ENCODE data around the gene BLZF1. TPM values are rescaled to one million over a fixed set of nuclear protein-coding genes. Genes with fewer than 3 reads are reported as not detected.
A peak's percentile ranks its signal among the peaks of the same experiment; 100 is the strongest.

The BLZF1 gene
- total and polyA plus RNA-seq, 5 donors from 2014 or later, result 15.1 to 24.4 (median 17.3) TPM

GRCh38 chr1:169363046-169363730, 4.8 kb upstream of the BLZF1 start:
- Histone ChIP-seq H3K4me1 (ENCODE audit: control insufficient read depth, insufficient read depth, low read length, poor library complexity, severe bottlenecking) (peaks cover 18% of the 10 kb centered on the region), H3K27ac (ENCODE audit: insufficient read depth, low read length, poor library complexity, severe bottlenecking) (peak overlapping the region; percentile 65), H3K27me3 (ENCODE audit: control insufficient read depth, insufficient read depth, low read length) (no peaks in the 10 kb centered on the region), H3K4me3 (ENCODE audit: low read depth, low read length) (peak overlapping the region; percentile 61), H3K36me3 (ENCODE audit: control insufficient read depth, insufficient read depth, low read length) (no peaks in the 10 kb centered on the region), H3K9me3 (ENCODE audit: control insufficient read depth in 2 of 2, low read length in 2 of 2) (no peaks in the 10 kb centered on the region)
- ATAC-seq (ENCODE audit: low read depth in 2 of 2) (peak; percentile 6 to 28), DNase-seq (peak in 2 of 3 donors; percentile 32 to 69)
- H3K27ac Mint-ChIP-seq, result peak overlapping the region in 2 of 3 donors; percentile 28 to 88
- H3K9me3 Mint-ChIP-seq, result peaks cover 0 to 4% (median 0%) of the 10 kb centered on the region in 7 donors
- H3K4me1 Mint-ChIP-seq, result peaks cover 0 to 24% (median 20%) of the 10 kb centered on the region in 4 donors
- peaks cover 6% of the 10 kb centered on the region for H3K36me3 Mint-ChIP-seq
- no peaks in the 10 kb centered on the region for H3K27me3 Mint-ChIP-seq
- peak overlapping the region in 2 of 4 donors; percentile 57 to 84 for H3K4me3 Mint-ChIP-seq

DNA sequence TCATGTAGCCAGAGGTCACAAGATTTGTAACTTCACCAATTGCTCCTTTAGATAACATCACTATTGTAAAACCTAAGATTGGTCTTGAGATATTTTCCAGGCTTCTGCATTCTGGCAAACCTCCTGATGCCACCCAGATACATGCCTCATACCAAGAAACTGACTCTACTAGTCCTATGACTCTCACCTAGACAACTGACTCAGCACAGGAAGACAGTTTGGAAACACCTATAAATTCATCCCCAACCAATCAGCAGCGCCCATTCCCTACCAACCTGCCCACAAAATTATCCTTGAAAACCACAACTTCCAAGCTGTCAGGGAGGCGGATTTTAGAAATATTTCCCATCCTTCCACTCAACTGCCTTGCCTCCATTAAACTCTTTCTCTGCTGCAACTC, 3.0 kb upstream of the BLZF1 start:
- Histone ChIP-seq H3K4me3 (ENCODE audit: low read depth, low read length) (no peak overlapping the region), H3K36me3 (ENCODE audit: control insufficient read depth, insufficient read depth, low read length) (peaks cover 3% of the 10 kb centered on the region), H3K4me1 (ENCODE audit: control insufficient read depth, insufficient read depth, low read length, poor library complexity, severe bottlenecking) (peaks cover 34% of the 10 kb centered on the region), H3K9me3 (ENCODE audit: control insufficient read depth in 2 of 2, low read length in 2 of 2) (no peaks in the 10 kb centered on the region), H3K27me3 (ENCODE audit: control insufficient read depth, insufficient read depth, low read length) (no peaks in the 10 kb centered on the region), H3K27ac (ENCODE audit: insufficient read depth, low read length, poor library complexity, severe bottlenecking) (no peak overlapping the region)
- peak overlapping the region in 1 of 4 donors; percentile 57 for H3K4me3 Mint-ChIP-seq
- H3K27ac Mint-ChIP-seq, result peak overlapping the region in 2 of 3 donors; percentile 42 to 43
- peak in 1 of 3 donors; percentile 15 for DNase-seq
- H3K4me1 Mint-ChIP-seq, result peaks cover 5 to 32% (median 22%) of the 10 kb centered on the region in 4 donors
- H3K9me3 Mint-ChIP-seq, result peaks cover 0 to 4% (median 0%) of the 10 kb centered on the region in 7 donors
- H3K36me3 Mint-ChIP-seq, result peaks cover 10% of the 10 kb centered on the region
- no peak for ATAC-seq (ENCODE audit: low read depth in 2 of 2)
- H3K27me3 Mint-ChIP-seq, result no peaks in the 10 kb centered on the region

DNA sequence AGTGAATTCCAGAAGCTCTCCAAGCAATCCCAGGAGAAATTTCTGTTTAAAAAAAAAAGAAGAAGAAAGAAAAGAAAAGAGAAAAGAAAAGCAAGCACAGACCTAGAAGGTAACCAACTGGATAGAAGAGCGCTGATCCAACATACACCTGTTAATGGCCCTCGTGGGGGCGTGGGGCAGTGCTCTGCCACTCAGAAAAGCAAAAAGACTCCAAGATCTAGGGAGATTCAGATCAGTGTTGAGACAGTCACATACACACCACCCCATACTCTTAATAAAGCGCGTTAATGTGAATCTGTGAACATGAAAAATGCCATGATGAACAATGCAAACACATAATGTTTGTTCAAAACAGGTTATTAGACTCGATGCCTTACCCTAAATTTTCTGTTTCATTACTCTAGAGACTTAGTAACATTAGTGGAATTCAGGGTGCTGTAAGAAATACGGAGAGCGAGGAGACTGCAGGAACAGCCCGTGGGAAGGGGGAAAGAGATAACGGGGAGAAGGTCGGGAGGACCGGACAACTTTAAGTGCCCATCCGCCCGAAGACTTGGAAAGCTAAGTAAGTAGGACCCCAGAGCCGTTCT, 804 bp upstream of the BLZF1 start:
- no peak overlapping the region for H3K27ac Mint-ChIP-seq
- Histone ChIP-seq H3K9me3 (ENCODE audit: control insufficient read depth in 2 of 2, low read length in 2 of 2) (no peaks in the 10 kb centered on the region), H3K4me3 (ENCODE audit: low read depth, low read length) (peak overlapping the region; percentile 97), H3K36me3 (ENCODE audit: control insufficient read depth, insufficient read depth, low read length) (peaks cover 9% of the 10 kb centered on the region), H3K4me1 (ENCODE audit: control insufficient read depth, insufficient read depth, low read length, poor library complexity, severe bottlenecking) (peaks cover 52% of the 10 kb centered on the region), H3K27ac (ENCODE audit: insufficient read depth, low read length, poor library complexity, severe bottlenecking) (peak overlapping the region; percentile 96), H3K27me3 (ENCODE audit: control insufficient read depth, insufficient read depth, low read length) (no peaks in the 10 kb centered on the region)
- peaks cover 19% of the 10 kb centered on the region for H3K36me3 Mint-ChIP-seq
- no peak for DNase-seq
- no peak overlapping the region for H3K4me3 Mint-ChIP-seq
- H3K4me1 Mint-ChIP-seq, result peaks cover 23 to 46% (median 32%) of the 10 kb centered on the region in 4 donors
- H3K27me3 Mint-ChIP-seq, result no peaks in the 10 kb centered on the region
- ATAC-seq (ENCODE audit: low read depth in 2 of 2), result no peak
- peaks cover 0 to 4% (median 0%) of the 10 kb centered on the region in 7 donors for H3K9me3 Mint-ChIP-seq

- H3K4me1 Mint-ChIP-seq, result peaks cover 27 to 41% (median 30%) of the 10 kb centered on the region in 4 donors
- peak; percentile 17 to 56 (median 33) for DNase-seq
- H3K27me3 Mint-ChIP-seq, result no peaks in the 10 kb centered on the region
- no peak for ATAC-seq (ENCODE audit: low read depth in 2 of 2)
- Histone ChIP-seq H3K27ac (ENCODE audit: insufficient read depth, low read length, poor library complexity, severe bottlenecking) (peak overlapping the region; percentile 96), H3K4me1 (ENCODE audit: control insufficient read depth, insufficient read depth, low read length, poor library complexity, severe bottlenecking) (peaks cover 43% of the 10 kb centered on the region), H3K36me3 (ENCODE audit: control insufficient read depth, insufficient read depth, low read length) (peaks cover 11% of the 10 kb centered on the region), H3K9me3 (ENCODE audit: control insufficient read depth in 2 of 2, low read length in 2 of 2) (no peaks in the 10 kb centered on the region), H3K4me3 (ENCODE audit: low read depth, low read length) (peak overlapping the region; percentile 97), H3K27me3 (ENCODE audit: control insufficient read depth, insufficient read depth, low read length) (no peaks in the 10 kb centered on the region)
- no peak overlapping the region for H3K4me3 Mint-ChIP-seq
- no peak overlapping the region for H3K27ac Mint-ChIP-seq
- peaks cover 24% of the 10 kb centered on the region for H3K36me3 Mint-ChIP-seq
- H3K9me3 Mint-ChIP-seq, result peaks cover 0 to 4% (median 0%) of the 10 kb centered on the region in 7 donors
These were observed 393 bp downstream of the BLZF1 start for GRCh38 chr1:169368406-169368769.

GRCh38 chr1:169371404-169371803, 3.4 kb downstream of the BLZF1 start:
- H3K9me3 Mint-ChIP-seq, result peaks cover 0 to 3% (median 0%) of the 10 kb centered on the region in 7 donors
- no peaks in the 10 kb centered on the region for H3K27me3 ChIP-seq (ENCODE audit: control insufficient read depth, insufficient read depth, low read length)
- H3K4me3 Mint-ChIP-seq, result peak overlapping the region; percentile 5 to 70 (median 46)
- ATAC-seq (ENCODE audit: low read depth in 2 of 2) (peak in 1 of 2 donors; percentile 13), DNase-seq (peak in 2 of 3 donors; percentile 40 to 75)
- no peaks in the 10 kb centered on the region for H3K27me3 Mint-ChIP-seq
- H3K27ac Mint-ChIP-seq, result peak overlapping the region in 2 of 3 donors; percentile 15 to 91
- peaks cover 22% of the 10 kb centered on the region for H3K36me3 Mint-ChIP-seq
- peaks cover 20 to 36% (median 30%) of the 10 kb centered on the region in 4 donors for H3K4me1 Mint-ChIP-seq
- H3K4me3 ChIP-seq (ENCODE audit: low read depth, low read length), result peak overlapping the region; percentile 39
- no peaks in the 10 kb centered on the region for H3K9me3 ChIP-seq (ENCODE audit: control insufficient read depth in 2 of 2, low read length in 2 of 2)
- peak overlapping the region; percentile 58 for H3K27ac ChIP-seq (ENCODE audit: insufficient read depth, low read length, poor library complexity, severe bottlenecking)
- H3K4me1 ChIP-seq (ENCODE audit: control insufficient read depth, insufficient read depth, low read length, poor library complexity, severe bottlenecking), result peaks cover 38% of the 10 kb centered on the region
- H3K36me3 ChIP-seq (ENCODE audit: control insufficient read depth, insufficient read depth, low read length), result peaks cover 25% of the 10 kb centered on the region

GRCh38 chr1:169381162-169381561, 13.2 kb downstream of the BLZF1 start:
- no peak overlapping the region for H3K27ac Mint-ChIP-seq
- no peak for ATAC-seq (ENCODE audit: low read depth in 2 of 2)
- no peak overlapping the region for H3K4me3 ChIP-seq (ENCODE audit: low read depth, low read length)

DNA sequence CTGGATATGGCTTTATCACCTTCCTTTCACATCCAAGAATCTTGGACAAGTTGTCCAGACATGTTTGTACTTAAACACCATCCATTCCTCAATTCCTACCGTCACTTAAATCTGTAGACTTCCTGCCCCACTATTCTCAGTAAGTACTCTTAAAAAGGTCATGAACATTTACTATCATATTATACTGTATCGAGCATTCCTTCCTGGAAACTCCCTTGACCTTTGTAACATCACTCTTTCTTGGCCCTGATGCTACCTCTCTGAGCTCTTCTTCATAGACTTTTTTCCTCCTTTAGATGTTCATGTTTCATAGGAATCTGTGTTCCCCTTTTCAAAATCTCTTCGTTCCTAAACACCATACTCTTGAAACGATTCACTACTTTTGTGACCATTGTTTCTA, 15.5 kb downstream of the BLZF1 start:
- no peak for DNase-seq
- Mint-ChIP-seq H3K27ac (no peak overlapping the region), H3K36me3 (peaks cover 42% of the 10 kb centered on the region), H3K4me3 (no peak overlapping the region), H3K9me3 (no peaks in the 10 kb centered on the region), H3K27me3 (no peaks in the 10 kb centered on the region), H3K4me1 (peaks cover 2 to 8% (median 5%) of the 10 kb centered on the region in 4 donors)
- Histone ChIP-seq H3K9me3 (ENCODE audit: control insufficient read depth in 2 of 2, low read length in 2 of 2) (no peaks in the 10 kb centered on the region), H3K4me1 (ENCODE audit: control insufficient read depth, insufficient read depth, low read length, poor library complexity, severe bottlenecking) (no peaks in the 10 kb centered on the region), H3K4me3 (ENCODE audit: low read depth, low read length) (no peak overlapping the region), H3K36me3 (ENCODE audit: control insufficient read depth, insufficient read depth, low read length) (peaks cover 81% of the 10 kb centered on the region), H3K27me3 (ENCODE audit: control insufficient read depth, insufficient read depth, low read length) (no peaks in the 10 kb centered on the region), H3K27ac (ENCODE audit: insufficient read depth, low read length, poor library complexity, severe bottlenecking) (no peak overlapping the region)
- ATAC-seq (ENCODE audit: low read depth in 2 of 2), result no peak

More at GRCh38 chr1:169381162-169381561, 13.2 kb downstream of the BLZF1 start:
- peaks cover 4 to 23% (median 10%) of the 10 kb centered on the region in 4 donors for H3K4me1 Mint-ChIP-seq
- Histone ChIP-seq H3K27me3 (ENCODE audit: control insufficient read depth, insufficient read depth, low read length) (no peaks in the 10 kb centered on the region), H3K36me3 (ENCODE audit: control insufficient read depth, insufficient read depth, low read length) (peaks cover 85% of the 10 kb centered on the region), H3K4me1 (ENCODE audit: control insufficient read depth, insufficient read depth, low read length, poor library complexity, severe bottlenecking) (no peaks in the 10 kb centered on the region), H3K9me3 (ENCODE audit: control insufficient read depth in 2 of 2, low read length in 2 of 2) (no peaks in the 10 kb centered on the region), H3K27ac (ENCODE audit: insufficient read depth, low read length, poor library complexity, severe bottlenecking) (no peak overlapping the region)
- H3K36me3 Mint-ChIP-seq, result peaks cover 45% of the 10 kb centered on the region
- no peak overlapping the region for H3K4me3 Mint-ChIP-seq
- DNase-seq, result no peak
- no peaks in the 10 kb centered on the region for H3K9me3 Mint-ChIP-seq
- no peaks in the 10 kb centered on the region for H3K27me3 Mint-ChIP-seq

All from CD4-positive, CD25-positive, alpha-beta regulatory T cell (primary cell).